Measurements from ENCODE around the gene VIL1. TPM values are rescaled to one million over a fixed set of nuclear protein-coding genes. Genes with fewer than 3 reads are reported as not detected.
A peak's percentile ranks its signal among the peaks of the same experiment; 100 is the strongest.

Gene VIL1
- total and polyA plus RNA-seq, 2 of the 13 experiments (the other 11 are each of a cell fraction or from before 2014, with no cell fraction given), result 287 to 301 TPM

- TF ChIP-seq, protein P1, sequence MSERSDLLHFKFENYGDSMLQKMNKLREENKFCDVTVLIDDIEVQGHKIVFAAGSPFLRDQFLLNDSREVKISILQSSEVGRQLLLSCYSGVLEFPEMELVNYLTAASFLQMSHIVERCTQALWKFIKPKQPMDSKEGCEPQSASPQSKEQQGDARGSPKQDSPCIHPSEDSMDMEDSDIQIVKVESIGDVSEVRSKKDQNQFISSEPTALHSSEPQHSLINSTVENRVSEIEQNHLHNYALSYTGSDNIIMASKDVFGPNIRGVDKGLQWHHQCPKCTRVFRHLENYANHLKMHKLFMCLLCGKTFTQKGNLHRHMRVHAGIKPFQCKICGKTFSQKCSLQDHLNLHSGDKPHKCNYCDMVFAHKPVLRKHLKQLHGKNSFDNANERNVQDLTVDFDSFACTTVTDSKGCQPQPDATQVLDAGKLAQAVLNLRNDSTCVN (CRISPR knock-in tag; IDR thresholded peaks at IDR 0.05; ENCODE audit: borderline replicate concordance), result 0 out of 2 replicates have a peak, but pooled peaks have one; percentile 36
- TF ChIP-seq, protein P2, sequence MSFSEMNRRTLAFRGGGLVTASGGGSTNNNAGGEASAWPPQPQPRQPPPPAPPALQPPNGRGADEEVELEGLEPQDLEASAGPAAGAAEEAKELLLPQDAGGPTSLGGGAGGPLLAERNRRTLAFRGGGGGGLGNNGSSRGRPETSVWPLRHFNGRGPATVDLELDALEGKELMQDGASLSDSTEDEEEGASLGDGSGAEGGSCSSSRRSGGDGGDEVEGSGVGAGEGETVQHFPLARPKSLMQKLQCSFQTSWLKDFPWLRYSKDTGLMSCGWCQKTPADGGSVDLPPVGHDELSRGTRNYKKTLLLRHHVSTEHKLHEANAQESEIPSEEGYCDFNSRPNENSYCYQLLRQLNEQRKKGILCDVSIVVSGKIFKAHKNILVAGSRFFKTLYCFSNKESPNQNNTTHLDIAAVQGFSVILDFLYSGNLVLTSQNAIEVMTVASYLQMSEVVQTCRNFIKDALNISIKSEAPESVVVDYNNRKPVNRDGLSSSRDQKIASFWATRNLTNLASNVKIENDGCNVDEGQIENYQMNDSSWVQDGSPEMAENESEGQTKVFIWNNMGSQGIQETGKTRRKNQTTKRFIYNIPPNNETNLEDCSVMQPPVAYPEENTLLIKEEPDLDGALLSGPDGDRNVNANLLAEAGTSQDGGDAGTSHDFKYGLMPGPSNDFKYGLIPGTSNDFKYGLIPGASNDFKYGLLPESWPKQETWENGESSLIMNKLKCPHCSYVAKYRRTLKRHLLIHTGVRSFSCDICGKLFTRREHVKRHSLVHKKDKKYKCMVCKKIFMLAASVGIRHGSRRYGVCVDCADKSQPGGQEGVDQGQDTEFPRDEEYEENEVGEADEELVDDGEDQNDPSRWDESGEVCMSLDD (CRISPR knock-in tag; IDR thresholded peaks at IDR 0.05; ENCODE audit: borderline replicate concordance), result peak; percentile 75; the same call in 1 of the 2 replicates
- TF ChIP-seq FOXA1 (IDR thresholded peaks at IDR 0.05) (no peak), FOXA1 (CRISPR knock-in tag; IDR thresholded peaks at IDR 0.05) (peak; percentile 46; the same call in 1 of the 2 replicates), RFXANK (CRISPR knock-in tag; IDR thresholded peaks at IDR 0.05) (no peak), THAP7 (CRISPR knock-in tag; IDR thresholded peaks at IDR 0.05) (peak; percentile 95), TCF12 (IDR thresholded peaks at IDR 0.05) (no peak), TCF12 (CRISPR knock-in tag; IDR thresholded peaks at IDR 0.05) (peak; percentile 67; the same call in 1 of the 2 replicates), HDAC1 (CRISPR knock-in tag; IDR thresholded peaks at IDR 0.05) (peak; percentile 93), ZNF34 (CRISPR knock-in tag; IDR thresholded peaks at IDR 0.05; ENCODE audit: borderline replicate concordance) (peak; percentile 95; the same call in 1 of the 2 replicates), ZNF605 (CRISPR knock-in tag; IDR thresholded peaks at IDR 0.05) (peak; percentile 21), CREB1 (IDR thresholded peaks at IDR 0.05) (no peak), CREB1 (CRISPR knock-in tag; IDR thresholded peaks at IDR 0.05) (no peak), POLR2AphosphoS5 (IDR thresholded peaks at IDR 0.05; ENCODE audit: low read depth, low read length) (peak; percentile 65), HNRNPUL1 (IDR thresholded peaks at IDR 0.05; ENCODE audit: low read depth, low read length) (no peak), PHF5A (CRISPR knock-in tag; IDR thresholded peaks at IDR 0.05; ENCODE audit: low read depth, unreplicated experiment) (peak; percentile 60), KDM4B (CRISPR knock-in tag; IDR thresholded peaks at IDR 0.05) (0 out of 2 replicates have a peak, but pooled peaks have one; percentile 6), POLR2G (IDR thresholded peaks at IDR 0.05; ENCODE audit: low read depth, low read length) (peak; percentile 86), ZNF598 (CRISPR knock-in tag; IDR thresholded peaks at IDR 0.05; ENCODE audit: borderline replicate concordance) (no peak), ZKSCAN1 (IDR thresholded peaks at IDR 0.05; ENCODE audit: low read length) (no peak), BRD4 (CRISPR knock-in tag; IDR thresholded peaks at IDR 0.05) (0 out of 2 replicates have a peak, but pooled peaks have one; percentile 13)
- TF ChIP-seq, protein P3, sequence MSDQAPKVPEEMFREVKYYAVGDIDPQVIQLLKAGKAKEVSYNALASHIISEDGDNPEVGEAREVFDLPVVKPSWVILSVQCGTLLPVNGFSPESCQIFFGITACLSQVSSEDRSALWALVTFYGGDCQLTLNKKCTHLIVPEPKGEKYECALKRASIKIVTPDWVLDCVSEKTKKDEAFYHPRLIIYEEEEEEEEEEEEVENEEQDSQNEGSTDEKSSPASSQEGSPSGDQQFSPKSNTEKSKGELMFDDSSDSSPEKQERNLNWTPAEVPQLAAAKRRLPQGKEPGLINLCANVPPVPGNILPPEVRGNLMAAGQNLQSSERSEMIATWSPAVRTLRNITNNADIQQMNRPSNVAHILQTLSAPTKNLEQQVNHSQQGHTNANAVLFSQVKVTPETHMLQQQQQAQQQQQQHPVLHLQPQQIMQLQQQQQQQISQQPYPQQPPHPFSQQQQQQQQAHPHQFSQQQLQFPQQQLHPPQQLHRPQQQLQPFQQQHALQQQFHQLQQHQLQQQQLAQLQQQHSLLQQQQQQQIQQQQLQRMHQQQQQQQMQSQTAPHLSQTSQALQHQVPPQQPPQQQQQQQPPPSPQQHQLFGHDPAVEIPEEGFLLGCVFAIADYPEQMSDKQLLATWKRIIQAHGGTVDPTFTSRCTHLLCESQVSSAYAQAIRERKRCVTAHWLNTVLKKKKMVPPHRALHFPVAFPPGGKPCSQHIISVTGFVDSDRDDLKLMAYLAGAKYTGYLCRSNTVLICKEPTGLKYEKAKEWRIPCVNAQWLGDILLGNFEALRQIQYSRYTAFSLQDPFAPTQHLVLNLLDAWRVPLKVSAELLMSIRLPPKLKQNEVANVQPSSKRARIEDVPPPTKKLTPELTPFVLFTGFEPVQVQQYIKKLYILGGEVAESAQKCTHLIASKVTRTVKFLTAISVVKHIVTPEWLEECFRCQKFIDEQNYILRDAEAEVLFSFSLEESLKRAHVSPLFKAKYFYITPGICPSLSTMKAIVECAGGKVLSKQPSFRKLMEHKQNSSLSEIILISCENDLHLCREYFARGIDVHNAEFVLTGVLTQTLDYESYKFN (CRISPR knock-in tag; conservative IDR thresholded peaks at IDR 0.05), result peak; percentile 97
These were observed 17.7 kb upstream of the VIL1 start (continued) for GRCh38 chr2:218400930-218401881.

All from HepG2 (cell line).